Vagina (tissue), 2 donors: Measurements from ENCODE around the gene SMARCAL1. TPM values are rescaled to one million over a fixed set of nuclear protein-coding genes. Genes with fewer than 3 reads are reported as not detected.

Experiments
- DNase-seq, 2 donors: peaks; one replicate each; pipeline ENCODE4 v3.0.0-alpha.2; 2017; ENCODE audit errors: extremely low spot score in 2 of 2
- H3K27ac ChIP-seq: fragments of 200-600 bp; sonication (generic); one replicate; pipeline ENCODE4 v1.5.1; 2019
- H3K27me3 ChIP-seq: fragments of 200-600 bp; sonication (generic); one replicate; pipeline ENCODE4 v1.5.1; 2019
- H3K36me3 ChIP-seq, 2 donors: fragments of 200-600 bp; sonication (generic); one replicate each; pipeline ENCODE4 v1.5.1; 2017 to 2019
- H3K4me1 ChIP-seq: fragments of 200-600 bp; sonication (generic); one replicate; pipeline ENCODE4 v1.5.1; 2019
- H3K4me3 ChIP-seq, 2 donors: fragments of 200-600 bp; sonication (generic); 1 replicate in 1 of 2; 2 replicates in 1 of 2; pipeline ENCODE4 v1.5.1; 2016 to 2019
- H3K9me3 ChIP-seq: fragments of 200-600 bp; sonication (generic); one replicate; pipeline ENCODE4 v1.5.1; 2019
- POLR2A ChIP-seq, 2 donors: fragments of 450-650 bp; IDR thresholded peaks; one replicate each; pipeline ENCODE4 v1.6.1; 2017; ENCODE audit warnings: antibody characterized with exemption in 2 of 2, mild to moderate bottlenecking in 2 of 2, moderate library complexity in 2 of 2
- POLR2AphosphoS5 ChIP-seq, 2 donors: sonication (generic); formaldehyde crosslinking; IDR thresholded peaks; one replicate each; pipeline ENCODE4 v1.9.0; 2017; ENCODE audit warnings: antibody characterized with exemption in 2 of 2, mild to moderate bottlenecking in 2 of 2, low read depth in 1 of 2; ENCODE audit not compliant: insufficient read depth in 1 of 2
- intact Hi-C: fragments of 100-400 bp; cut with DNase I; formaldehyde crosslinking; loops from one replicate; pipeline ENCODE4 v1.15.1; 2023
- total RNA-seq: library from RNA; depleted of rRNA; stranded (reverse); fragments of >200 nt; gene quantifications from one replicate; pipeline ENCODE4 v1.2.3, GENCODE V29; 2016
- TF ChIP-seq, protein P1 (sequence below), 3 experiments: fragments of 450-650 bp in 2 of 3; fragments of 200-600 bp in 1 of 3; sonication (generic) in 1 of 3; IDR thresholded peaks; one replicate each; pipeline ENCODE4 v1.5.1; 2017 to 2019; ENCODE audit warnings: antibody characterized with exemption in 3 of 3, mild to moderate bottlenecking in 2 of 3, moderate library complexity in 2 of 3

The SMARCAL1 gene
- total RNA-seq, 1 donor from 2014 or later: 36.1 TPM

DNA sequence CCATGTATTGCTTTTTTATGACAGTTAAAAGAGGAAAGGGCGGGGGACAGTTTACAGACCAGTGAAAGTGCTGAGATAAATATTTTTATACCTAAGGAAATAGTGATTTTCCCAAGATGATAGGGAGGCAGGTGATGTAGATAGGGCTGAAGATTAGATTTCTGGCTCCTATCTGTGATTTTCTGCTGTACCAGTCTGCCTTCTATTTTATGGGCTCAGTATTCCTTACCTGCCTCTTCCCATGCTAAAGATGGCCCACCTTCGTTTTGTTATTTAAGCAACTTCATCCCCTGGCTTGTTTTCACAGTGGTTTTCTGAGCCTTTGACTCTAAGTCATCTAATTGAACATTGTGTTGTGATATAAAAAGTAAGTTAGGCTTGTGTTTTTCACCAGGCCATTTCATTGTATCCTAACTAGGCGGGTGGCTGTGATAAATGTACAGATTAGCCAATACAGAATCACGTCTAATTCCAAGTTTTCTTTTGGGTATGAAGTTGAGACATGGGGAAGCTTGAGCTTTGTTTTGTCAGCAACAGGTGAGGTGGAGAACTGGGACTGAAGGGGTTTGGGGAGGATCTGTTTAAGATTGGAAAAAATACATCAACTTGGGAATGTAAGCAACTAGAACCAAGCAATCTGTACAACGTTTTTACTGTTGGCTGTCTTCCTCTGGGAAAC is 91.6 kb downstream of the SMARCAL1 start:
- no peak for DNase-seq
- Histone ChIP-seq H3K27me3 (no peaks in the 10 kb centered on the region), H3K27ac (no peak overlapping the region), H3K36me3 (peaks cover 0 to 45% of the 10 kb centered on the region in 2 donors), H3K4me3 (no peak overlapping the region), H3K9me3 (no peaks in the 10 kb centered on the region), H3K4me1 (peaks cover 37% of the 10 kb centered on the region)
- TF ChIP-seq, protein P1, sequence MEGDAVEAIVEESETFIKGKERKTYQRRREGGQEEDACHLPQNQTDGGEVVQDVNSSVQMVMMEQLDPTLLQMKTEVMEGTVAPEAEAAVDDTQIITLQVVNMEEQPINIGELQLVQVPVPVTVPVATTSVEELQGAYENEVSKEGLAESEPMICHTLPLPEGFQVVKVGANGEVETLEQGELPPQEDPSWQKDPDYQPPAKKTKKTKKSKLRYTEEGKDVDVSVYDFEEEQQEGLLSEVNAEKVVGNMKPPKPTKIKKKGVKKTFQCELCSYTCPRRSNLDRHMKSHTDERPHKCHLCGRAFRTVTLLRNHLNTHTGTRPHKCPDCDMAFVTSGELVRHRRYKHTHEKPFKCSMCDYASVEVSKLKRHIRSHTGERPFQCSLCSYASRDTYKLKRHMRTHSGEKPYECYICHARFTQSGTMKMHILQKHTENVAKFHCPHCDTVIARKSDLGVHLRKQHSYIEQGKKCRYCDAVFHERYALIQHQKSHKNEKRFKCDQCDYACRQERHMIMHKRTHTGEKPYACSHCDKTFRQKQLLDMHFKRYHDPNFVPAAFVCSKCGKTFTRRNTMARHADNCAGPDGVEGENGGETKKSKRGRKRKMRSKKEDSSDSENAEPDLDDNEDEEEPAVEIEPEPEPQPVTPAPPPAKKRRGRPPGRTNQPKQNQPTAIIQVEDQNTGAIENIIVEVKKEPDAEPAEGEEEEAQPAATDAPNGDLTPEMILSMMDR (IDR thresholded peaks at IDR 0.05): no peak
- no peak for TF ChIP-seq POLR2A (IDR thresholded peaks at IDR 0.05)
- TF ChIP-seq POLR2AphosphoS5 (IDR thresholded peaks at IDR 0.05; ENCODE audit: insufficient read depth in 1 of 2, low read depth in 1 of 2): no peak
- intact Hi-C loops: no loop called here

DNA sequence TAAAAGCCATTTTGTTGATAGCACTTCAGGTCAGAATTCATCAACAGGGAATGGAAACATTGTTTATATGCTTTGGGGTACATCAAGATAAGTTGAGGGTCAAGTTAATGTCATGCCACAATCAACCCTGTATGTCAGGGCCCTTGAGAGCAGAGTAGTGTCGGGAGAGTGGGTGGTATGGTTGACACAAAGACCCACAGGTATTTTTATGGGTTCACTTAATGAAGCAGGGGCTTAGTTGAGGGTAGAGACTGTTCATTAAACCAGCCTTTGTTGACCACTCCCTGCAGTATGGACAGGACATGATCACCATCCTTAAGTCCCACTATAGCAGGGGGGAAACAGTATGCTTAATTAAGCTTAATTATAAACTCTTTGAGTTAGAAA is 92.1 kb downstream of the SMARCAL1 start:
- Histone ChIP-seq H3K4me3 (no peak overlapping the region), H3K4me1 (peaks cover 36% of the 10 kb centered on the region), H3K27me3 (no peaks in the 10 kb centered on the region), H3K9me3 (no peaks in the 10 kb centered on the region), H3K27ac (no peak overlapping the region), H3K36me3 (peaks cover 0 to 45% of the 10 kb centered on the region in 2 donors)
- TF ChIP-seq POLR2AphosphoS5 (IDR thresholded peaks at IDR 0.05; ENCODE audit: insufficient read depth in 1 of 2, low read depth in 1 of 2) (no peak), POLR2A (IDR thresholded peaks at IDR 0.05) (no peak)
- TF ChIP-seq, protein P1 (IDR thresholded peaks at IDR 0.05): no peak
- no peak for DNase-seq
- intact Hi-C loops: no loop called here

DNA sequence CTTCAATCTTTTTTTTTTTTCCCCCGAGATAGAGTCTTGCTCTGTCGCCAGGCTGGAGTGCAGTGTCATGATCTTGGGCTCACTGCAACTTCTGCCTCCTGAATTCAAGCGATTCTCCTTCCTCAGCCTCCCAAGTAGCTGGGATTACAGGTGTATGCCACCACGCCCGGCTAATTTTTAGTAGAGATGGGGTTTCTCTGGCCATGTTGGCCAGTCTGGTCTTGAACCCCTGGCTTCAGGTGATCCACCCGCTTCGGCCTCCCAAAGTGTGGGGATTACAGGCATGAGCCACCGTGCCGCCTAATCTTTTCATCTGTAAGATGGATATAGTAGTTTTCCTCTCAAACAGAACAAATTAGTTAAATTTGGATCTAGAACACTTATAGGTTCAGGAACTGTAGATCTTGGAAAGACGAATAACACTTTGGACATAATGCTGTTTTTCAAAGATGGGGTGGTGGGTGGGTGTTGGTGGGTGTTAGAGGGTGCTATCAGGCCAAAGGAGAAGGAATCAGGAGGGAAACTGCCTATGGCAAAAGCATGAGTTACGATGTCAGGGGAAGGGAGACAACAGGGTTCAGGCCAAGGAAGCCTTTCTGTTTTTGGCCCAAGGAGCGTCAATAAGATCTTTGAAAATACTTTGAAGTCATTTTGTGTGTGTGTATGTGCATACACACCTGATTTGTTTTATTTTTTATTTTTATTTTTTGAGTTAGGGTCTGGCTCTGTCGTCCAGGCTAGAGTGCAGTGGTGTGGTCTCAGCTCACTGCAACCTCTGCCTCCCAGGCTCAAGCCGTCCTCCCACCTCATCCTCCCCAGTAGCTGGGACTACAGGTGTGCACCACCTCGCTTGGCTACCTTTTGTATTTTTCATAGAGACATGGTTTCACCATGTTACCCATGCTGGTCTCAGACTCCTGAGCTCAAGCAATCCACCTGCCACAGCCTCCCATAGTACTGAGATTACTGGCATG is 93.1 kb downstream of the SMARCAL1 start:
- no peaks in the 10 kb centered on the region for H3K27me3 ChIP-seq
- H3K9me3 ChIP-seq: no peaks in the 10 kb centered on the region
- H3K27ac ChIP-seq: no peak overlapping the region
- no peak for DNase-seq
- intact Hi-C loops: no loop called here
- no peak overlapping the region for H3K4me3 ChIP-seq
- TF ChIP-seq POLR2A (IDR thresholded peaks at IDR 0.05) (no peak), POLR2AphosphoS5 (IDR thresholded peaks at IDR 0.05; ENCODE audit: insufficient read depth in 1 of 2, low read depth in 1 of 2) (no peak)
- TF ChIP-seq, protein P1 (IDR thresholded peaks at IDR 0.05): no peak
- peaks cover 0 to 40% of the 10 kb centered on the region in 2 donors for H3K36me3 ChIP-seq
- peaks cover 26% of the 10 kb centered on the region for H3K4me1 ChIP-seq

DNA sequence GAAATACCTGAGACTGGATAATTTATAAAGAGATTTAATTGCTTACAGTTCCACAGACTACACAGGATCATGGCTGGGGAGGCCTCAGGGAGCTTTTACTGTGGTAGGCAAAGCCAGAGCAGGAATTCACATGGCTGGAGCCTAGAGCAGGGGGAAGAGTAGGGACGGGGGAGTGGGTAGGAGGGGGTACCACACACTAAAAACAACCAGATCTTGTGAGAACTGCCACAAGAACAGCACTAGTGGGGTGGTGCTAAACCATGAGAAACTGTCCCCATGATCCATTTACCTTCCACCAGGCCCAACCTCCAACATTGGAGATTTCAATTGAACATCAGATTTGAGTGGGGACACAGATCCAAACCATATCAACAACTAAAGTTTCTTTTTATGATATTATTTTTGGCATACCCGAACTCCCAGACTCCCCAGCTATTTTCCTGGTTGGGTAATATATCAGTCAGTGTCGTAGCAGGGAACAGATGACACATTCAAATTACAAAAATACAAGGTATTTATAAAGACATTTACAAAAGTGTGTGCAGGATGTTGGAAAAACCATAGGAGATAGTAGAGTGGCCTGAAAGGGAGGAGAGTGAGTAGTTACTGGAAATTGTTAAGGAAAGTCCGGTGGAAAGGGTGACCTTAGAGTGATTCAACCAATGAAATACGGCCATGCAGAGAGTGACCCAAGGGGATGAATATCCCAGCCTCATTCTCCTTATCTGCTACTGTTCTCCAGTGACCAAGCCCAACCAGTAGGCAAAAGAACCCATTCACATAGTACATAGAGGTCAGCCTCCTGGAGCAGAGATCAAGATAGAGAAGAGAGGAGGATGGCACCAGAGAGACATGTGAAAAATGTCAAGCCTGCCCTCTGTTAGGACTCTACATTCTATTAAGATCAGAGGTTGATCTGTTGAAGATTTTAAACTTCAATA is 95.2 kb downstream of the SMARCAL1 start:
- DNase-seq: no peak
- Histone ChIP-seq H3K4me1 (peaks cover 5% of the 10 kb centered on the region), H3K27ac (no peak overlapping the region), H3K27me3 (no peaks in the 10 kb centered on the region), H3K9me3 (no peaks in the 10 kb centered on the region), H3K4me3 (no peak overlapping the region), H3K36me3 (peaks cover 0 to 20% of the 10 kb centered on the region in 2 donors)
- intact Hi-C loops: no loop called here
- TF ChIP-seq, protein P1 (IDR thresholded peaks at IDR 0.05): no peak
- TF ChIP-seq POLR2A (IDR thresholded peaks at IDR 0.05) (no peak), POLR2AphosphoS5 (IDR thresholded peaks at IDR 0.05; ENCODE audit: insufficient read depth in 1 of 2, low read depth in 1 of 2) (no peak)
